BLaER1 treated with 17β-estradiol and CSF1 and Interleukin-3, amounts not matched to agents 10 nM and 100 nM (cell line): ENCODE results near the gene SV2C.

Experiments
- H3K27ac ChIP-seq, 11 experiments: shearing (Covaris generic); formaldehyde crosslinking; 2 replicates each; pipeline ENCODE4 v1.8.1; 2022
- H3K27me3 ChIP-seq, 11 experiments: shearing (Covaris generic); formaldehyde crosslinking; 2 replicates each; pipeline ENCODE4 v1.8.1; 2022
- H3K36me3 ChIP-seq, 11 experiments: shearing (Covaris generic); formaldehyde crosslinking; 2 replicates each; pipeline ENCODE4 v1.8.1; 2022
- H3K4me1 ChIP-seq, 10 experiments: shearing (Covaris generic); formaldehyde crosslinking; 2 replicates each; pipeline ENCODE4 v1.8.1; 2022
- H3K4me2 ChIP-seq, 11 experiments: shearing (Covaris generic); formaldehyde crosslinking; 2 replicates each; pipeline ENCODE4 v1.8.1; 2022
- H3K4me3 ChIP-seq, 10 experiments: shearing (Covaris generic); formaldehyde crosslinking; 2 replicates each; pipeline ENCODE4 v1.8.1; 2022
- H3K9ac ChIP-seq, 11 experiments: shearing (Covaris generic); formaldehyde crosslinking; 2 replicates each; pipeline ENCODE4 v1.8.1; 2022
- H3K9me3 ChIP-seq, 11 experiments: shearing (Covaris generic); formaldehyde crosslinking; replicated peaks in 1 of 11; 2 replicates each; pipeline ENCODE4 v1.8.1; 2022
- H4K20me1 ChIP-seq, 11 experiments: shearing (Covaris generic); formaldehyde crosslinking; 2 replicates each; pipeline ENCODE4 v1.8.1; 2022
- Cebpa-rat ChIP-seq, 11 experiments: shearing (Covaris generic); IDR thresholded peaks; 2 replicates each; pipeline ENCODE4 v1.8.1; 2022

Gene SV2C

DNA sequence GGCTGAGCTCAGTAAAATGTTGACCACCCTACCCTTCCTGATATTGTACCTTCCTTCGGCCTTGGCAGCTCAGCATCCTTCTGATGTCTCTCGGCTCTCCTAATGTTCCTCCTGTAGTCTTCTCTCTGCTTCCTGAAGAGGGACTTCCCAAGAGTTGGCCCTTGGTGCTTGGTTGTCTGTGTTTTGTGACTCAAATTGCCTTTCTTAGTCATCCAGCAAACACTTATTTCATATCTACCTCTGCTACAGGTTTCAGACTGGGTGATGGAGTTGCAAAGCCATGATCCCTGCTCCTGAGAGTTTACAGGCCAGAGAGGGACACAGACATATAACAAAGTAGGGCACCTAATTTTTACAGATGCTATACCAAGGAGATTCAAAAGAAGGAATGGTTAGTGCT lies 70.1 kb downstream of the SV2C start:
- Histone ChIP-seq H3K27ac (no peak overlapping the region), H3K4me3 (no peak overlapping the region), H3K4me1 (no peaks in the 10 kb centered on the region), H3K9me3 (peaks cover 0 to 3% (median 0%) of the 10 kb centered on the region in 11 experiments; a peak in 1 of 22 replicates), H4K20me1 (no peaks in the 10 kb centered on the region), H3K27me3 (no peaks in the 10 kb centered on the region), H3K36me3 (no peaks in the 10 kb centered on the region), H3K9ac (no peak overlapping the region), H3K4me2 (no peak overlapping the region)
- no peak for TF ChIP-seq Cebpa-rat (IDR thresholded peaks at IDR 0.05)

GRCh38 chr5:76154009-76154690 lies 71.0 kb downstream of the SV2C start:
- Histone ChIP-seq H3K4me2 (no peak overlapping the region), H3K9me3 (peaks cover 0 to 3% (median 0%) of the 10 kb centered on the region in 11 experiments; a peak in 1 of 22 replicates)

GRCh38 chr5:76155536-76155935 lies 72.4 kb downstream of the SV2C start:
- Histone ChIP-seq H4K20me1 (no peaks in the 10 kb centered on the region), H3K9ac (no peak overlapping the region), H3K4me1 (no peaks in the 10 kb centered on the region), H3K4me3 (no peak overlapping the region), H3K36me3 (no peaks in the 10 kb centered on the region), H3K27ac (no peak overlapping the region), H3K9me3 (peaks cover 0 to 3% (median 0%) of the 10 kb centered on the region in 11 experiments; a peak in 1 of 22 replicates), H3K4me2 (no peak overlapping the region), H3K27me3 (no peaks in the 10 kb centered on the region)
- no peak for TF ChIP-seq Cebpa-rat (IDR thresholded peaks at IDR 0.05)

More at GRCh38 chr5:76154009-76154690, 71.0 kb downstream of the SV2C start:
- H3K27ac ChIP-seq, result no peak overlapping the region
- no peak for TF ChIP-seq Cebpa-rat (IDR thresholded peaks at IDR 0.05)
- H3K4me1 ChIP-seq, result no peaks in the 10 kb centered on the region
- no peaks in the 10 kb centered on the region for H3K27me3 ChIP-seq
- no peak overlapping the region for H3K9ac ChIP-seq
- no peaks in the 10 kb centered on the region for H4K20me1 ChIP-seq
- H3K36me3 ChIP-seq, result no peaks in the 10 kb centered on the region
- no peak overlapping the region for H3K4me3 ChIP-seq

GRCh38 chr5:76162335-76162734 lies 79.2 kb downstream of the SV2C start:
- Histone ChIP-seq H3K27ac (no peak overlapping the region), H3K4me1 (no peaks in the 10 kb centered on the region), H4K20me1 (no peaks in the 10 kb centered on the region), H3K27me3 (no peaks in the 10 kb centered on the region), H3K9ac (no peak overlapping the region), H3K36me3 (no peaks in the 10 kb centered on the region), H3K4me2 (no peak overlapping the region), H3K4me3 (no peak overlapping the region), H3K9me3 (no peaks in the 10 kb centered on the region)
- TF ChIP-seq Cebpa-rat (IDR thresholded peaks at IDR 0.05), result no peak

- no peaks in the 10 kb centered on the region for H3K9me3 ChIP-seq
- H3K4me2 ChIP-seq, result no peak overlapping the region
- H3K9ac ChIP-seq, result no peak overlapping the region
- no peaks in the 10 kb centered on the region for H3K27me3 ChIP-seq
- H3K27ac ChIP-seq, result no peak overlapping the region
- TF ChIP-seq Cebpa-rat (IDR thresholded peaks at IDR 0.05), result no peak
- H3K4me1 ChIP-seq, result no peaks in the 10 kb centered on the region
- H3K4me3 ChIP-seq, result no peak overlapping the region
- H4K20me1 ChIP-seq, result no peaks in the 10 kb centered on the region
- no peaks in the 10 kb centered on the region for H3K36me3 ChIP-seq
Measured at GRCh38 chr5:76163111-76163628, 80.0 kb downstream of the SV2C start.

DNA sequence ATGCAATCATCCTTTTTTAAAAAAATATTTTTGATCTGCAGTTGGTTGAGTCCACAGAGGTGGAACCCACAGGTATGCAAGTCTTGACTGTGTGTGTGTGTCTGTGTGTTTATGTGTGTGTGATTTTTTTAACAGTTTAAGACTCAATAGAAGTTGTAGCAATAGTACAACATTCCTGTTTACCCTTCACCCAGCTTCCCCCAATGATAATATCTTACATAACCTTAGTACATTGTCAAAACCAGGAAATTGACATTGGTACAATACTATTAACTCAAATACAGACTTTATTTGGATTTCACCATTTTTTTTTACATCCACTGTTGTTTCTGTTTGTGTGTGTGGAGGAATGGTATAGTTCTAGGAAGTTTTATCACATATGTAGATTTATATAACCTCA lies 81.8 kb downstream of the SV2C start:
- Histone ChIP-seq H3K36me3 (no peaks in the 10 kb centered on the region), H3K9me3 (no peaks in the 10 kb centered on the region), H4K20me1 (no peaks in the 10 kb centered on the region), H3K27me3 (no peaks in the 10 kb centered on the region), H3K9ac (no peak overlapping the region), H3K4me3 (no peak overlapping the region), H3K4me2 (no peak overlapping the region), H3K4me1 (no peaks in the 10 kb centered on the region), H3K27ac (no peak overlapping the region)
- TF ChIP-seq Cebpa-rat (IDR thresholded peaks at IDR 0.05), result no peak

DNA sequence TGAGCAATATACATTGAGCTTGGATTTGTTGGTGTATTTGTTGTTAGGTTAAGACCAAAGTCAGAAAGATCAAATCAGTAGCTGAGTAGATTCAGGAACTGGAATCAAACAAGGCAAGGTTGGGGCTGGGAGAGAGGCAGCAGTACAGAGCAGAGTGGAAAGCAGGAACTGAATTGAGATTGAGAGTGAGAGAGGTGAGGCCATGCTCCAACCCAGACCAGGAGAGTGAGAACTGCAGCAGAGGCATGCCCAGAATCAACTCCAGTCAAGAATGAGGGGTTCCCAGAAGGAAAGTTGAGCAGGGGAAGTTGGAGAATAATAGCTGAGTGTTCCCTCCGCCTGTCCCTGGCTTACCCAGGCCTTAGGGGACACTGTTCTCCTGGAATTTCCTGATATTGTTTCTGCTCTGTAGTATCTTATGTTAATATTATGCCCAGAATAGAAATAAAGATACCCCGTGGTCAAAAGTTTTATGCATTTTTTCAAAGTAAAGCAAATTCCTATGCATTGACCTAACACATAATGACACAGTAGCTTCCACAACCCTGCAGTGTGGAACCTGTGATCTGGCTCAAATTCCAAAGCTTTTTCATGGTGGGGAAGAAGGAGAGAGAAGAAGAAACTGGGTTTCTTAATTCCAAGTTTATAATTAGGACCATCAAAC lies 82.7 kb downstream of the SV2C start:
- Histone ChIP-seq H3K4me1 (no peaks in the 10 kb centered on the region), H3K9ac (no peak overlapping the region), H3K27ac (no peak overlapping the region)

GRCh38 chr5:76166886-76167576 lies 83.8 kb downstream of the SV2C start:
- Histone ChIP-seq H4K20me1 (no peaks in the 10 kb centered on the region), H3K4me3 (no peak overlapping the region), H3K27ac (no peak overlapping the region), H3K4me2 (no peak overlapping the region), H3K36me3 (no peaks in the 10 kb centered on the region), H3K9me3 (0 out of 22 replicates have a peak, but pooled peaks cover 0 to 2% (median 0%) of the 10 kb centered on the region in 11 experiments), H3K4me1 (no peaks in the 10 kb centered on the region), H3K9ac (no peak overlapping the region), H3K27me3 (no peaks in the 10 kb centered on the region)
- TF ChIP-seq Cebpa-rat (IDR thresholded peaks at IDR 0.05), result no peak

More for the DNA sequence above, 82.7 kb downstream of the SV2C start:
- Histone ChIP-seq H3K4me2 (no peak overlapping the region), H4K20me1 (no peaks in the 10 kb centered on the region), H3K4me3 (no peak overlapping the region), H3K9me3 (0 out of 22 replicates have a peak, but pooled peaks cover 0 to 2% (median 0%) of the 10 kb centered on the region in 11 experiments), H3K36me3 (no peaks in the 10 kb centered on the region), H3K27me3 (no peaks in the 10 kb centered on the region)
- TF ChIP-seq Cebpa-rat (IDR thresholded peaks at IDR 0.05), result no peak

GRCh38 chr5:76169146-76169905 lies 86.1 kb downstream of the SV2C start:
- no peak for TF ChIP-seq Cebpa-rat (IDR thresholded peaks at IDR 0.05)
- Histone ChIP-seq H3K4me2 (no peak overlapping the region), H3K4me1 (no peaks in the 10 kb centered on the region), H3K9ac (no peak overlapping the region), H3K4me3 (no peak overlapping the region), H3K27ac (no peak overlapping the region), H3K9me3 (peaks cover 0 to 6% (median 0%) of the 10 kb centered on the region in 11 experiments; a peak in 5 of 22 replicates), H3K36me3 (no peaks in the 10 kb centered on the region), H4K20me1 (no peaks in the 10 kb centered on the region), H3K27me3 (no peaks in the 10 kb centered on the region)
